Fibroblast of lung (primary cell): Measurements from ENCODE around the gene PVALB. TPM values are rescaled to one million over a fixed set of nuclear protein-coding genes. Genes with fewer than 3 reads are reported as not detected.
A peak's percentile ranks its signal among the peaks of the same experiment; 100 is the strongest.

ENCODE experiments used
- DNase-seq, 2 donors: peaks; one replicate each; pipeline versions ENCODE4 v3.0.0 to v3.0.0-alpha.2; 2010; ENCODE audit warnings: low read depth in 2 of 2
- H2AFZ ChIP-seq: 2 replicates; pipeline ENCODE4 v1.5.1; 2012; ENCODE audit warnings: low read length, control low read depth, inconsistent platforms
- H3K27ac ChIP-seq: 2 replicates; pipeline ENCODE4 v1.5.1; 2011; ENCODE audit warnings: low read length, control low read depth; ENCODE audit not compliant: insufficient read depth
- H3K27me3 ChIP-seq: 2 replicates; pipeline ENCODE4 v1.5.1; 2011; ENCODE audit warnings: mild to moderate bottlenecking, low read length; ENCODE audit not compliant: control insufficient read depth, insufficient read depth
- H3K36me3 ChIP-seq: 2 replicates; pipeline ENCODE4 v1.5.1; 2011; ENCODE audit warnings: low read length; ENCODE audit not compliant: control insufficient read depth, insufficient read depth
- H3K4me1 ChIP-seq: 2 replicates; pipeline ENCODE4 v1.5.1; 2011; ENCODE audit warnings: low read length; ENCODE audit not compliant: control insufficient read depth, insufficient read depth; ENCODE audit errors: extremely low read depth
- H3K4me2 ChIP-seq: 2 replicates; pipeline ENCODE4 v1.5.1; 2011; ENCODE audit warnings: low read length, control low read depth; ENCODE audit not compliant: insufficient read depth; ENCODE audit errors: extremely low read depth
- H3K4me3 ChIP-seq, 4 experiments: fragments of 200-600 bp in 1 of 4; sonication (generic) in 1 of 4; replicated peaks in 1 of 4; 2 replicates each; pipeline ENCODE4 v1.5.1; 2011 to 2016; ENCODE audit warnings: low read length in 4 of 4, low read depth in 3 of 4, mild to moderate bottlenecking in 3 of 4, control low read depth in 2 of 4, inconsistent platforms in 1 of 4, mixed read lengths in 1 of 4; ENCODE audit not compliant: insufficient read depth in 1 of 4; ENCODE audit errors: control extremely low read depth in 1 of 4
- H3K79me2 ChIP-seq: 2 replicates; pipeline ENCODE4 v1.5.1; 2012; ENCODE audit warnings: mild to moderate bottlenecking, low read length, inconsistent platforms; ENCODE audit not compliant: control insufficient read depth, insufficient read depth
- H3K9ac ChIP-seq: 2 replicates; pipeline ENCODE4 v1.5.1; 2011; ENCODE audit warnings: mild to moderate bottlenecking, low read length, control low read depth; ENCODE audit not compliant: insufficient read depth
- H3K9me3 ChIP-seq: 2 replicates; pipeline ENCODE4 v1.5.1; 2012; ENCODE audit warnings: low read depth, low read length; ENCODE audit not compliant: control insufficient read depth, insufficient read depth
- H4K20me1 ChIP-seq: 2 replicates; pipeline ENCODE4 v1.5.1; 2011; ENCODE audit warnings: low read length; ENCODE audit not compliant: control insufficient read depth, insufficient read depth; ENCODE audit errors: extremely low read depth
- EZH2 ChIP-seq: IDR thresholded peaks from 2 replicates; pipeline ENCODE4 v1.5.1; 2012; ENCODE audit warnings: low read length, control low read depth, mild to moderate bottlenecking; ENCODE audit errors: missing control alignments
- polyA plus RNA-seq, 2 donors: library from polyadenylated mRNA; depleted of rRNA in 1 of 2; stranded (reverse) in 1 of 2; unstranded in 1 of 2; fragments of >200 nt; gene quantifications; 2 replicates each; pipeline ENCODE4 v1.2.1, GENCODE V29; 2011 to 2012; ENCODE audit warnings: missing spikeins in 1 of 2
- total RNA-seq: library from RNA; depleted of rRNA; stranded (reverse); fragments of >200 nt; gene quantifications from 2 replicates; pipeline ENCODE4 v1.2.1, GENCODE V29; 2014
- TF ChIP-seq, protein P1 (sequence below), 2 donors: IDR thresholded peaks in 1 of 2; conservative IDR thresholded peaks in 1 of 2; 1 replicate in 1 of 2; 2 replicates in 1 of 2; pipeline ENCODE4 v1.5.1; 2011 to 2012; ENCODE audit warnings: low read length in 2 of 2, control low read depth in 1 of 2, inconsistent platforms in 1 of 2, low read depth in 1 of 2, mild to moderate bottlenecking in 1 of 2

PVALB gene
- total and polyA plus RNA-seq, 2 donors (not counting 1 experiment from before 2014, with no cell fraction given), result not detected

DNA sequence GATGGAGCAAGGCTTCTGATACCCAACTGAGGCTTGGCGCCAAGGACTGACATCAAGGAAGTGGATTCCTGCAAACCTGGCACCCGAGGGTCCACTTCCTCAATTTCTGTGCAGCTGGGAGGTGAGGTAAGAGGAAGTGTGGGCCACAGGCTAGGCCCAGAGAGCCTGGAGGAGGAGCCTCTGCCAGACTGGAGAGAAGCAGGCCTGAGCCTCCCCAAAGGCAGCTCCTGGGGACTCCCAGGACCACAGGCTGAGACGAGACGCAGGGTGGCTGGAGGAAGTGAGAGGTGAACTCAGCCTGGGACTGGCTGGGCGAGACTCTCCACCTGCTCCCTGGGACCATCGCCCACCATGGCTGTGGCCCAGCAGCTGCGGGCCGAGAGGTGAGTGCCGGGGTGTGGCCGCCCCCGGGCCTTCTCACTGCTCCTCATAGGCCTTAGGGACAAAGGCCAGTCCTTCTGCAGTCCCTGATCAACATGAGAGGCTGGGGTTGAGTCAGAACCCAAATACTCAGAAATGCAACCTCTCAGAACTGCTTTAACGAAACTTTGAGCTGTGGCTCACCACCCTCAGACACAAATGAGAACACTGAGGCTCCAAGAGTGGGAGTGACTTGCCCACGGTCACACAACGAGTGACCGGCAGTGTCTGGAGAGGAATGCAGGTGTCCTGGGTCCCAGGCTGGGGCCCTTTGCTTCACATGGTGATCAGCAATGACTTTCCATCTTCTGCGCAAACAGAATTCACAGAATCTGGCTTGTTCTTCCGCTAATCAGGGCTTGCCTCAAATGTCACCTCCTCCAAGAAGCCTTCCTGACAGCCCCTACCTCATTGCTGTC is 44.2 kb upstream of the PVALB start, which contains the start of gene NCF4:
NCF4 (plus strand) TSS at position 186 of the 839 bp plus-strand sequence; CDS start at position 352, 166 bp downstream.
- no peaks in the 10 kb centered on the region for H3K4me1 ChIP-seq
- H2AFZ ChIP-seq, result no peak within 1 kb of the TSS
- no peak for DNase-seq
- no peaks in the 10 kb centered on the region for H3K79me2 ChIP-seq
- no peak for TF ChIP-seq EZH2
- TF ChIP-seq, protein P1, sequence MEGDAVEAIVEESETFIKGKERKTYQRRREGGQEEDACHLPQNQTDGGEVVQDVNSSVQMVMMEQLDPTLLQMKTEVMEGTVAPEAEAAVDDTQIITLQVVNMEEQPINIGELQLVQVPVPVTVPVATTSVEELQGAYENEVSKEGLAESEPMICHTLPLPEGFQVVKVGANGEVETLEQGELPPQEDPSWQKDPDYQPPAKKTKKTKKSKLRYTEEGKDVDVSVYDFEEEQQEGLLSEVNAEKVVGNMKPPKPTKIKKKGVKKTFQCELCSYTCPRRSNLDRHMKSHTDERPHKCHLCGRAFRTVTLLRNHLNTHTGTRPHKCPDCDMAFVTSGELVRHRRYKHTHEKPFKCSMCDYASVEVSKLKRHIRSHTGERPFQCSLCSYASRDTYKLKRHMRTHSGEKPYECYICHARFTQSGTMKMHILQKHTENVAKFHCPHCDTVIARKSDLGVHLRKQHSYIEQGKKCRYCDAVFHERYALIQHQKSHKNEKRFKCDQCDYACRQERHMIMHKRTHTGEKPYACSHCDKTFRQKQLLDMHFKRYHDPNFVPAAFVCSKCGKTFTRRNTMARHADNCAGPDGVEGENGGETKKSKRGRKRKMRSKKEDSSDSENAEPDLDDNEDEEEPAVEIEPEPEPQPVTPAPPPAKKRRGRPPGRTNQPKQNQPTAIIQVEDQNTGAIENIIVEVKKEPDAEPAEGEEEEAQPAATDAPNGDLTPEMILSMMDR (conservative IDR thresholded peaks at IDR 0.05 in 1 of 2, IDR thresholded peaks at IDR 0.05 in 1 of 2; ENCODE audit: low read depth in 1 of 2, low read length in 2 of 2), result no peak
- no peaks in the 10 kb centered on the region for H3K9me3 ChIP-seq
- H3K27me3 ChIP-seq, result peaks cover 14% of the 10 kb centered on the region
- no peaks in the 10 kb centered on the region for H4K20me1 ChIP-seq
- no peak within 1 kb of the TSS for H3K4me3 ChIP-seq
- H3K36me3 ChIP-seq, result no peaks in the 10 kb centered on the region
- no peak within 1 kb of the TSS for H3K9ac ChIP-seq
- H3K27ac ChIP-seq, result no peak within 1 kb of the TSS
- H3K4me2 ChIP-seq, result no peak within 1 kb of the TSS

- Histone ChIP-seq H3K4me1 (no peaks in the 10 kb centered on the region), H3K4me2 (no peak overlapping the region), H3K4me3 (no peak overlapping the region), H3K27me3 (peaks cover 14% of the 10 kb centered on the region), H3K36me3 (no peaks in the 10 kb centered on the region), H3K9me3 (no peaks in the 10 kb centered on the region), H3K9ac (no peak overlapping the region), H4K20me1 (no peaks in the 10 kb centered on the region), H3K79me2 (no peaks in the 10 kb centered on the region), H3K27ac (no peak overlapping the region), H2AFZ (no peak overlapping the region)
- no peak for DNase-seq
- TF ChIP-seq, protein P1 (conservative IDR thresholded peaks at IDR 0.05 in 1 of 2, IDR thresholded peaks at IDR 0.05 in 1 of 2; ENCODE audit: low read depth in 1 of 2, low read length in 2 of 2), result no peak
- no peak for TF ChIP-seq EZH2
These were observed 43.6 kb upstream of the PVALB start for GRCh38 chr22:36860438-36860820.

- no peak overlapping the region for H3K27ac ChIP-seq
- no peak overlapping the region for H3K4me2 ChIP-seq
- no peak overlapping the region for H3K4me3 ChIP-seq
- H3K79me2 ChIP-seq, result no peaks in the 10 kb centered on the region
- H3K36me3 ChIP-seq, result no peaks in the 10 kb centered on the region
- no peak overlapping the region for H3K9ac ChIP-seq
- DNase-seq, result no peak
- peaks cover 14% of the 10 kb centered on the region for H3K27me3 ChIP-seq
- no peak overlapping the region for H2AFZ ChIP-seq
- TF ChIP-seq EZH2, result no peak
- TF ChIP-seq, protein P1 (conservative IDR thresholded peaks at IDR 0.05 in 1 of 2, IDR thresholded peaks at IDR 0.05 in 1 of 2; ENCODE audit: low read depth in 1 of 2, low read length in 2 of 2), result peak in 1 of 2 donors; percentile 4
- H4K20me1 ChIP-seq, result no peaks in the 10 kb centered on the region
- no peaks in the 10 kb centered on the region for H3K9me3 ChIP-seq
- H3K4me1 ChIP-seq, result no peaks in the 10 kb centered on the region
These were observed 43.2 kb upstream of the PVALB start for GRCh38 chr22:36860017-36860416.
